Neural progenitor cell (in vitro differentiated cells): ENCODE data around the gene CAMKK1.

ENCODE experiments used
- CTCF ChIP-seq: fragments of 200-600 bp; sonication (generic); IDR thresholded peaks from 2 replicates; pipeline ENCODE4 v1.5.1; 2017; ENCODE audit warnings: antibody characterized with exemption, mild to moderate bottlenecking
- EZH2 ChIP-seq: fragments of 200-600 bp; sonication (generic); IDR thresholded peaks from 2 replicates; pipeline ENCODE4 v1.6.1; 2017; ENCODE audit warnings: antibody characterized with exemption, mild to moderate bottlenecking, moderate library complexity
- EZH2phosphoT487 ChIP-seq: fragments of 200-600 bp; sonication (generic); IDR thresholded peaks from 2 replicates; pipeline ENCODE4 v1.6.1; 2017; ENCODE audit warnings: antibody characterized with exemption

- TF ChIP-seq CTCF (no peak), EZH2phosphoT487 (no peak), EZH2 (no peak)
These were observed 13.0 kb downstream of the CAMKK1 start for GRCh38 chr17:3879591-3880417.
